ENCODE results near the gene CDKN3. TPM values are rescaled to one million over a fixed set of nuclear protein-coding genes. Genes with fewer than 3 reads are reported as not detected.
"Not testable (repeated sequence)": the region's sequence is repeated elsewhere in the genome, so short reads cannot be mapped to it uniquely, and the experiment has no call there.

The CDKN3 gene
- polyA plus RNA-seq, 3 donors = 0.45 to 1.8 (median 0.65) TPM

DNA sequence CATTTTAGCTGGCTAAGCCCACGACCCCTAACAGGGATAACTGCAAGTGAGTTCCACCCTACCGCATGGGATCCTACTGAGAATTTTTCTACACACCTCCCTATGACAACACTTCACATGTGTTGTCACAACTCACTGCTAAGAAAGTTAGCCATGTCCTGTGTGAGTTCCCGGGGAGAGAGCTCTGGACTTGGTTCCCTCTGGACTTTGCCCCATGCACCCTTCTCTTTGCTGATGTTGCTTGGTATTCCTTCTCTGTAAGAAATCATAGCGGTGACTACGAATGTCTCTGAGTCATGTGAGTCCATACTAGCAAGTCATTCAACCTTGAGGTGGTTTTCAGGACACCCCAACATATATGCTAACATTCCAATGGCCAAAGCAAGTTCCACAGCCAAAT is 9.5 kb upstream of the CDKN3 start:
- no peak overlapping the region for H3K4me2 ChIP-seq (replicated peaks; ENCODE audit: extremely low read depth, low read length, poor library complexity, severe bottlenecking)
- TF ChIP-seq, protein P1, sequence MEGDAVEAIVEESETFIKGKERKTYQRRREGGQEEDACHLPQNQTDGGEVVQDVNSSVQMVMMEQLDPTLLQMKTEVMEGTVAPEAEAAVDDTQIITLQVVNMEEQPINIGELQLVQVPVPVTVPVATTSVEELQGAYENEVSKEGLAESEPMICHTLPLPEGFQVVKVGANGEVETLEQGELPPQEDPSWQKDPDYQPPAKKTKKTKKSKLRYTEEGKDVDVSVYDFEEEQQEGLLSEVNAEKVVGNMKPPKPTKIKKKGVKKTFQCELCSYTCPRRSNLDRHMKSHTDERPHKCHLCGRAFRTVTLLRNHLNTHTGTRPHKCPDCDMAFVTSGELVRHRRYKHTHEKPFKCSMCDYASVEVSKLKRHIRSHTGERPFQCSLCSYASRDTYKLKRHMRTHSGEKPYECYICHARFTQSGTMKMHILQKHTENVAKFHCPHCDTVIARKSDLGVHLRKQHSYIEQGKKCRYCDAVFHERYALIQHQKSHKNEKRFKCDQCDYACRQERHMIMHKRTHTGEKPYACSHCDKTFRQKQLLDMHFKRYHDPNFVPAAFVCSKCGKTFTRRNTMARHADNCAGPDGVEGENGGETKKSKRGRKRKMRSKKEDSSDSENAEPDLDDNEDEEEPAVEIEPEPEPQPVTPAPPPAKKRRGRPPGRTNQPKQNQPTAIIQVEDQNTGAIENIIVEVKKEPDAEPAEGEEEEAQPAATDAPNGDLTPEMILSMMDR (IDR thresholded peaks at IDR 0.05) = no peak
- Mint-ChIP-seq H3K36me3 (no peaks in the 10 kb centered on the region), H3K9me3 (peaks cover 0 to 2% (median 0%) of the 10 kb centered on the region in 7 donors), H3K27ac (no peak overlapping the region), H3K4me1 (peaks cover 4% of the 10 kb centered on the region), H3K4me3 (no peak overlapping the region), H3K27me3 (ENCODE audit: low read depth in 3 of 3) (peaks cover 0 to 3% (median 0%) of the 10 kb centered on the region in 3 donors)
- H4K20me1 ChIP-seq (ENCODE audit: insufficient read depth, low read length) = no peaks in the 10 kb centered on the region
- WGBS (ENCODE audit: insufficient coverage) = 93% methylated on average over 3 of the region's 5 CpGs
- no peaks in the 10 kb centered on the region for H3K4me1 ChIP-seq (ENCODE audit: control insufficient read depth in 1 of 2, insufficient read depth in 2 of 2, low read length in 2 of 2)
- intact Hi-C loops (cut with micrococcal nuclease) = no loop called here
- H3K27ac ChIP-seq (ENCODE audit: low read depth in 1 of 2, low read length in 2 of 2) = no peak overlapping the region
- no peaks in the 10 kb centered on the region for H3K79me2 ChIP-seq (ENCODE audit: insufficient read depth, low read length)
- H3K36me3 ChIP-seq (replicated peaks in 1 of 2; ENCODE audit: control insufficient read depth in 1 of 2, insufficient read depth in 2 of 2, low read length in 2 of 2) = no peaks in the 10 kb centered on the region
- no peaks in the 10 kb centered on the region for H3K9me3 ChIP-seq (replicated peaks in 1 of 2; ENCODE audit: control insufficient read depth in 1 of 2, insufficient read depth in 1 of 2, low read length in 2 of 2)
- DNase-seq = no peak
- H3K27me3 ChIP-seq (ENCODE audit: control insufficient read depth in 2 of 2, insufficient read depth in 2 of 2, low read length in 2 of 2) = no peaks in the 10 kb centered on the region
- peak overlapping the region; percentile 18 for H2AFZ ChIP-seq (ENCODE audit: insufficient read depth, low read depth, low read length, poor library complexity, severe bottlenecking)
- H3K9ac ChIP-seq (ENCODE audit: insufficient read depth, low read length, poor library complexity, severe bottlenecking) = no peak overlapping the region
- no peak overlapping the region for H3K4me3 ChIP-seq (replicated peaks in 1 of 3; ENCODE audit: low read depth in 2 of 3, low read length in 3 of 3)

DNA sequence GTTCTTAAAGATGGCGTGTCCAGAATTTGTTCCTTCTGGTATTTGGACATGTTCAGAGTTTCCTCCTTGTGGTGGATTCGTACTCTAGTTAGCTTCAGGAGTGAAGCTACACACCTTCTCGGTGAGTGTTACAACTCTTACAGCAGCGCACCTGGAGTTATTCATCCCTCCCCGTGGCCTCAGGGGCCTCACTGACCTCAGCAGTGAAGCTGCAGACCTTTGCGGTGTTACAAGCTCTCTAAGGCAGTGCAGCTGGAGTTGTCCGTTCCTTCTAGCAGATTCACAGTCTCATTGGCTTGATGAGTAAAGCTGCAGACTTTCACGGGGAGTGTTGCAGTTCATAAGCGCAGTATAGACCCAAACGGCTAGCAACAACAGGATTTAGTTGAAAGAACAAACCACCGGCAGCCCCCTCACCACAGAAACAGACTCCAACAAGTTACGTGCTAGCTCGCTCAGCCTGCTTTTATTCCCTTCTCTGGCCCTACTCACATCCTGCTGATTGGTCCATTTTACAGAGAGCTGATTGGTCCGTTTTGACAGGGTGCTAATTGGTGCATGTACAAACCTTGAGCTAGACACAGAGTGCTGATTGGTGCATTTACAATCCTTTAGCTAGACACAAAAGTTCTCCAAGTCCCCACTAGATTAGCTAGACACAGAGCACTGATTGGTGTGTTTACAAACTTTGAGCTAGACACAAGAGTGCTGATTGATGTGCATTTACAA is 4.5 kb upstream of the CDKN3 start:
- H3K4me2 ChIP-seq (replicated peaks; ENCODE audit: extremely low read depth, low read length, poor library complexity, severe bottlenecking) = no peak overlapping the region
- WGBS (ENCODE audit: insufficient coverage) = 85% methylated on average over 14 of the region's 14 CpGs
- no peaks in the 10 kb centered on the region for H3K36me3 ChIP-seq (replicated peaks in 1 of 2; ENCODE audit: control insufficient read depth in 1 of 2, insufficient read depth in 2 of 2, low read length in 2 of 2)
- H3K27ac ChIP-seq (ENCODE audit: low read depth in 1 of 2, low read length in 2 of 2) = no peak overlapping the region
- Mint-ChIP-seq H3K36me3 (no peaks in the 10 kb centered on the region), H3K4me1 (peaks cover 1% of the 10 kb centered on the region), H3K4me3 (no peak overlapping the region), H3K27ac (no peak overlapping the region), H3K9me3 (peaks cover 0 to 16% (median 6%) of the 10 kb centered on the region in 7 donors), H3K27me3 (ENCODE audit: low read depth in 3 of 3) (peaks cover 0 to 3% (median 0%) of the 10 kb centered on the region in 3 donors)
- H3K79me2 ChIP-seq (ENCODE audit: insufficient read depth, low read length) = peaks cover 4% of the 10 kb centered on the region
- no peak overlapping the region for H3K9ac ChIP-seq (ENCODE audit: insufficient read depth, low read length, poor library complexity, severe bottlenecking)
- H3K27me3 ChIP-seq (ENCODE audit: control insufficient read depth in 2 of 2, insufficient read depth in 2 of 2, low read length in 2 of 2) = no peaks in the 10 kb centered on the region
- DNase-seq = no peak
- no peak overlapping the region for H3K4me3 ChIP-seq (replicated peaks in 1 of 3; ENCODE audit: low read depth in 2 of 3, low read length in 3 of 3)
- intact Hi-C loops (cut with micrococcal nuclease) = no loop called here
- TF ChIP-seq, protein P1 (IDR thresholded peaks at IDR 0.05) = no peak
- H3K9me3 ChIP-seq (replicated peaks in 1 of 2; ENCODE audit: control insufficient read depth in 1 of 2, insufficient read depth in 1 of 2, low read length in 2 of 2) = peaks cover 0 to 15% of the 10 kb centered on the region in 2 donors
- H2AFZ ChIP-seq (ENCODE audit: insufficient read depth, low read depth, low read length, poor library complexity, severe bottlenecking) = no peak overlapping the region
- H4K20me1 ChIP-seq (ENCODE audit: insufficient read depth, low read length) = no peaks in the 10 kb centered on the region
- peaks cover 5 to 6% of the 10 kb centered on the region in 2 donors for H3K4me1 ChIP-seq (ENCODE audit: control insufficient read depth in 1 of 2, insufficient read depth in 2 of 2, low read length in 2 of 2)

DNA sequence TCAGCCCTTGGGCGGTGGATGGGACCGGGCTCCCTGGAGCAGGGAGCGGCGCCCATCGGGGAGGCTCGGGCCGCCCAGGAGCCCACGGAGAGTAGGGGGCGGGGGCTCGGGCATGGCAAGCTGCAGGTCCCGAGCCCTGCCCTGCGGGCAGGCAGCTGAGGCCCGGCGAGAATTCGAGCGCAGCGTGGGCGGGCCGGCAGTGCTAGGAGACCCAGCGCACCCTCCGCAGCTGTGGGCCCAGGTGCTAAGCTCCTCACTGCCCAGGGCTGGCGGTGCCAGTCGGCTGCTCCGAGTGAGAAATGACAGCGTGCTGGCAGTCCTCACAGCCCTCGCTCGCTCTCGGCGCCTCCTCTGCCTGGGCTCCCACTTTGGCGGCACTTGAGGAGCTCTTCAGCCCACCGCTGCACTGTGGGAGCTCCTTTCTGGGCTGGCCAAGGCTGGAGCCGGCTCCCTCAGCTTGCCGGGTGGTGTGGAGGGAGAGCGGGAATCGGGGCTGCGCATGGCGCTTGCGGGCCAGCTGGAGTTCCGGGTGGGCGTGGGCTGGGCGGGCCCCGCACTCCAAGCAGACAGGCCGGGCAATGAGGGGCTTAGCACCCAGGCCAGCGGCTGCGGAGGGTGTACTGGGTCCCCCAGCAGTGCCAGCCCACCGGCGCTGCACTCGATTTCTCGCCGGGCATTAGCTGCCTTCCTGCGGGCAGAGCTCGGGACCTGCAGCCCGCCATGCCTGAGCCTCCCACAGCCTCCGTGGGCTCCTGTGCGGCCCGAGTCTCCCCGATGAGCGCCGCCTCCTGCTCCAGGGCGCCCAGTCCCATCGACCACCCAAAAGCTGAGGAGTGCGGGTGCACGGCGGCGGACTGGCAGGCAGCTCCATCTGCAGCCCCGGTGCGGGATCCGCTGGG is 3.6 kb upstream of the CDKN3 start:
- H3K27me3 ChIP-seq (ENCODE audit: control insufficient read depth in 2 of 2, insufficient read depth in 2 of 2, low read length in 2 of 2); H3K27ac Mint-ChIP-seq; H4K20me1 ChIP-seq (ENCODE audit: insufficient read depth, low read length); intact Hi-C loops (cut with micrococcal nuclease); DNase-seq; H3K27me3 Mint-ChIP-seq (ENCODE audit: low read depth in 3 of 3); H3K4me3 Mint-ChIP-seq; H3K4me2 ChIP-seq (replicated peaks; ENCODE audit: extremely low read depth, low read length, poor library complexity, severe bottlenecking); H2AFZ ChIP-seq (ENCODE audit: insufficient read depth, low read depth, low read length, poor library complexity, severe bottlenecking); H3K36me3 ChIP-seq (replicated peaks in 1 of 2; ENCODE audit: control insufficient read depth in 1 of 2, insufficient read depth in 2 of 2, low read length in 2 of 2); H3K9ac ChIP-seq (ENCODE audit: insufficient read depth, low read length, poor library complexity, severe bottlenecking); H3K36me3 Mint-ChIP-seq; H3K4me3 ChIP-seq (replicated peaks in 1 of 3; ENCODE audit: low read depth in 2 of 3, low read length in 3 of 3); H3K27ac ChIP-seq (ENCODE audit: low read depth in 1 of 2, low read length in 2 of 2): not testable (repeated sequence)
- Histone ChIP-seq H3K4me1 (ENCODE audit: control insufficient read depth in 1 of 2, insufficient read depth in 2 of 2, low read length in 2 of 2) (peaks cover 15 to 16% of the 10 kb centered on the region in 2 donors), H3K79me2 (ENCODE audit: insufficient read depth, low read length) (peaks cover 14% of the 10 kb centered on the region), H3K9me3 (replicated peaks in 1 of 2; ENCODE audit: control insufficient read depth in 1 of 2, insufficient read depth in 1 of 2, low read length in 2 of 2) (peaks cover 0 to 15% of the 10 kb centered on the region in 2 donors)
- WGBS (ENCODE audit: insufficient coverage) = 94% methylated on average over 66 of the region's 68 CpGs
- peaks cover 11% of the 10 kb centered on the region for H3K4me1 Mint-ChIP-seq
- peaks cover 0 to 16% (median 6%) of the 10 kb centered on the region in 7 donors for H3K9me3 Mint-ChIP-seq
